Mesodermal cell (in vitro differentiated cells): ENCODE data around the gene STX17.
"Not testable (repeated sequence)": the region's sequence is repeated elsewhere in the genome, so short reads cannot be mapped to it uniquely, and the experiment has no call there.

Experiments
- H3K27ac ChIP-seq: 2 replicates; pipeline ENCODE4 v1.7.0; 2013; ENCODE audit warnings: mild to moderate bottlenecking, low read depth, low read length, moderate library complexity; ENCODE audit not compliant: severe bottlenecking
- H3K36me3 ChIP-seq: 2 replicates; pipeline ENCODE4 v1.7.1; 2013; ENCODE audit warnings: mild to moderate bottlenecking, low read length, moderate library complexity; ENCODE audit not compliant: control insufficient read depth, insufficient read depth
- H3K4me1 ChIP-seq: one replicate; pipeline ENCODE4 v1.7.1; 2013; ENCODE audit warnings: mild to moderate bottlenecking, low read length; ENCODE audit not compliant: insufficient read depth, control insufficient read depth, poor library complexity, severe bottlenecking
- H3K4me3 ChIP-seq: 2 replicates; pipeline ENCODE4 v1.7.0; 2013; ENCODE audit warnings: low read length, control low read depth, mild to moderate bottlenecking; ENCODE audit not compliant: insufficient read depth, poor library complexity, severe bottlenecking; ENCODE audit errors: extremely low read depth
- H3K9me3 ChIP-seq: 2 replicates; pipeline ENCODE4 v1.7.1; 2013; ENCODE audit warnings: mild to moderate bottlenecking, low read length, moderate library complexity; ENCODE audit not compliant: control insufficient read depth
- WGBS, 2 experiments: methylation state at CpG; one replicate each; pipeline ENCODE4 v1.1.5; 2013; ENCODE audit warnings: missing lambda C conversion rate in 2 of 2; ENCODE audit not compliant: insufficient coverage in 2 of 2; 5-methylcytosine and 5-hydroxymethylcytosine counted together

The STX17 gene

DNA sequence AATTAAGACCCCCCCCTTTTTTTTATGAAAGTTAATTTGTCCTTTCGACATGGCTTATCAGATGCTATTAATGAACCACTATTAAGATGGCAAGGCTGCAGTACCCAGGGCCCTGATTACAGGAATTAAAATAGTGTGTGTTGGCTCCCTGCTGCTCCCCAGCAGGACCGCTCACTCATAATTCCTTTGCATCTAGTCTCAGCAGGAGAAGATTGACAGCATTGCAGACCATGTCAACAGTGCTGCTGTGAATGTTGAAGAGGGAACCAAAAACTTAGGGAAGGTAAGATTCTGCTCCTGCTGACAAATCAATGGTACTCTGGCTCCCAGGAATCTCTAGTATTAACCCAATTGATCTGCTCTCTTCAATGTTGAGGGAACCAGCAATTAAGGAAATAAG is 61.0 kb downstream of the STX17 start:
- H3K4me3 ChIP-seq: no peak overlapping the region
- H3K27ac ChIP-seq: no peak overlapping the region
- no CpG with 5 or more reads among the region's 2 CpGs for WGBS, 2 experiments
- H3K4me1 ChIP-seq: peaks cover 4% of the 10 kb centered on the region
- no peaks in the 10 kb centered on the region for H3K36me3 ChIP-seq
- H3K9me3 ChIP-seq: no peaks in the 10 kb centered on the region

DNA sequence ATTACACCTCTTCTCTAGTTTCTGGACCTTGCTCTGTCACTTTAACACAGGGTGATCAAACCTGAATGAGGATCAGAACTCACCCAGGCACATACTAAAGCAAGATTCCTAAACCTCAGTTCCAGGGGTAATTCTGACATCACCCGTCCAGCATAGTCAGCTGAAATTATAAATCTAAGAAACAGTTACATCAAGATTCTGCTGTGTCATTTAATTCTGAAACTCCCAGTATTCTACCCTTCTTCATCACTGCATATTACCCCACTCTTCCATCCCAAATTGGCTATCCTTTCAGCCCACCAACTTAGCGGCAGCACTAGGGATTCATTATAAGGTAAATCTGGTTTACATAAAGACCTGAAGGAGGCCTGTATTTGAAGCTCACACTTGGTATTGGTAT is 64.0 kb downstream of the STX17 start:
- Histone ChIP-seq H3K36me3 (no peaks in the 10 kb centered on the region), H3K9me3 (no peaks in the 10 kb centered on the region), H3K4me3 (no peak overlapping the region), H3K27ac (no peak overlapping the region), H3K4me1 (peaks cover 4% of the 10 kb centered on the region)
- WGBS, 2 experiments: 83% methylated on average over 1 of the region's 2 CpGs; no CpG with 5 or more reads in 1 of the 2 experiments

DNA sequence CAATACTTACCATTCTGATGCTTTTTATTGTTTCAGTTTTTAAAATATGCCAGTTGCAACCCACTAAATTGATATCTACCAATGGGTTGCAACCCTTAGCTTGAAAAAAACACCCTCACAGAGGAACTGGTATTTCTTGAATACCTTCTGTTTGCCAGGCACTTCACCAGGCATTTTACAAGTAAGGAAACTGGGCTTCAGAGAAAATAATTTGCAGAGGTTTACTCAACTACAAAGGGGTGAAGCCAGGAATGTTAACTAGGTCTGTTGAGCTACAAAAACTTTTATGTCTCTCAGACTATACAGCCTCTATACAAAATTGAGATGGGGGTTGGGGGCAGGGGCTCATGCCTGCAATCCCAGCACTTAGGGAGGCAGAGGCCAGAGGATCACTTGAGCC is 65.0 kb downstream of the STX17 start:
- no peak overlapping the region for H3K4me3 ChIP-seq
- no peaks in the 10 kb centered on the region for H3K4me1 ChIP-seq
- H3K9me3 ChIP-seq: no peaks in the 10 kb centered on the region
- H3K27ac ChIP-seq: no peak overlapping the region
- no peaks in the 10 kb centered on the region for H3K36me3 ChIP-seq

DNA sequence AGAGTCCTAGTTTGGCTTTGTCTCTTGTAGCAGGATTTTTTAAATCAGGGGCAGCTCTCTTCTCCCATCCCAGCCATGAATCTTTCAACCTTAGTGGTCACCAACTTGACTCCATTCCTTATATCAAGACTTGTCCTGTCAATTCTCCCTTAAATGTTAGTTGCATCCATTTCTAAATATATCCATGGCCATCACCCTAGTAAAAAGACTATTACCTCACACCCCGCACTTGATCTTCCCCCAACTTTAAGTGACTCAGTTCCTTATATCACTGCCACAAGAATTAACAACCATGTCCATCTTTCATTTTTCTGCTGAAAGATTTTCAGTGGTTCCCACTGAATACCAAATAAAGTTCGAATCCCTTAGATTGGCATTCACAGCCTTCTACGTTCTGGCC is 67.0 kb downstream of the STX17 start:
- Histone ChIP-seq H3K4me3 (no peak overlapping the region), H3K9me3 (no peaks in the 10 kb centered on the region), H3K27ac (no peak overlapping the region), H3K36me3 (no peaks in the 10 kb centered on the region), H3K4me1 (no peaks in the 10 kb centered on the region)
- 100% methylated on average over 1 to 3 of the region's 3 CpGs for WGBS, 2 experiments

DNA sequence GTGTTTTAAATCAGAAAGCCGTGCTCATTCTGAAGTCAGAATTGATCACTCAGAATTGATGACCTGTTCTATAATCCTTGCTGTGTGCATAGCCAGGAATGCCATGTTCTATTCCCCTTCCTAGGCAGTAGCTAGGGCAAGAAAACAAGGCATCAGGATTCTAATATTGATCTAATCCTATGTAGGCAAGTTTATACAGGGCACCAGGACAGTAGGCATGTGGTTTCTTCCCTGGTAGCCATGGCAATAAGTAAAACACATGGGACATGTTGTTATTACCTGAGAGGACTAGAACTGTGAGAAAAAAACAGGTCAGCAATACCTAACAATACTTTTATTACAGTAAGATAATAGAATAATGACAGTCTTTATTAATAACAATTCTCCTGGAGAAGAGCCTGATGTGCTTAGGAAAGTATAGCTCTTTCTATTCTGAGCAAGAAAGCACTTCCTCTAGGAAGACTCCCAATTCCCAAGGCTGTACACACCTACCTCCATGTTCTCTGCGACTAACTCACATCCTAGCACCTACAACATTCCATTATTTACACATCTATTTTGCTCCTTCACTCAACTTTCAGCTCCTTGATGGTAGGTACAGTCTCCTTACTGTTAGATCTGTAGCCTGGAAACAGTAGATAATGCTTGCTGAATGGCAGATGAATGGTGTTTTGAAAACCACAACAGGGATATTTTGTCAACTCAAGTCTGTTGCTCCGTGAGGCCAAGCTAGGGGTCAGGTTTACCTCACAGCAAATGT is 70.8 kb downstream of the STX17 start:
- WGBS, 2 experiments: 100% methylated on average over 2 to 3 of the region's 3 CpGs
- Histone ChIP-seq H3K27ac (no peak overlapping the region), H3K36me3 (no peaks in the 10 kb centered on the region), H3K4me3 (no peak overlapping the region), H3K4me1 (no peaks in the 10 kb centered on the region), H3K9me3 (no peaks in the 10 kb centered on the region)

DNA sequence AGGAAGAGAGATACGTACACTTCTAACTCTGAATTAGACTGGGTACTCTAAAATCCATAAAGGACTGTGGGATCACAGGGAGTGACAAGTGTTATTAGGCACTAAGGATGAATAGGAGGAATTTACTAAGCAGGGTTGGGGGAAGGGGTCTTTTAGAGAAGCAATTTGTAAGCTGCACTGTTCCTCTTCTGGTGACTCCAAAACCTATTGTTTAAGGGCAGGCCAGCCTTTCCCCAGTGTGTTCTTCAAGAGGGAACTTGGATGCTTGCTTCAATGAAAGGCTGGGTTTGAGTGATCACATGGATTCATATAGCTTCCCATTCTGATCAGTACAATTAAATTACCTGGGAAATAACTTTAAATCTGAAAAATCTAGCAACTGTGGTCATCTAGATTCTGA is 71.8 kb downstream of the STX17 start:
- 80 to 88% methylated on average over 1 of the region's 1 CpG for WGBS, 2 experiments
- Histone ChIP-seq H3K36me3 (peaks cover 5% of the 10 kb centered on the region), H3K4me1 (no peaks in the 10 kb centered on the region), H3K27ac (no peak overlapping the region), H3K9me3 (no peaks in the 10 kb centered on the region), H3K4me3 (no peak overlapping the region)

DNA sequence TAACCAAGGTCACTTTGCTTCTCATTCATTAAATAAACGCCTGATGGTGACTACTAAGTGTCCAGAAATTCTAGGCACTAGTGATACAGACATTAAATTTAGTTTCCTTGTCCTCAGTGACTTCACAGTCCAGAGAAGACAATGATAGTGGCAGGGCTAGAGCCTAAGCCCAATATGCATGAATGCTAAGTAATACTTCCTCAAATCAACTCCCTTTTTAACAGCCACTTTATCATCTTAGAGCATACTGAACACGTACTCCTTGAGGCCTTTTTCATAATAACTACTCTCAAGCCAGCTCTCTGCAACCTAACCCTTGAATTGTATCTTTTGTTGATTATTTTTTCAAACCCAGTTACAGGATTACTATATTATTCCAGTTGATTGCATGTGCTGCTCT is 74.1 kb downstream of the STX17 start:
- peaks cover 5% of the 10 kb centered on the region for H3K36me3 ChIP-seq
- H3K4me3 ChIP-seq: no peak overlapping the region
- no peaks in the 10 kb centered on the region for H3K9me3 ChIP-seq
- no peaks in the 10 kb centered on the region for H3K4me1 ChIP-seq
- H3K27ac ChIP-seq: no peak overlapping the region
- 71 to 93% methylated on average over 1 to 2 of the region's 2 CpGs for WGBS, 2 experiments

DNA sequence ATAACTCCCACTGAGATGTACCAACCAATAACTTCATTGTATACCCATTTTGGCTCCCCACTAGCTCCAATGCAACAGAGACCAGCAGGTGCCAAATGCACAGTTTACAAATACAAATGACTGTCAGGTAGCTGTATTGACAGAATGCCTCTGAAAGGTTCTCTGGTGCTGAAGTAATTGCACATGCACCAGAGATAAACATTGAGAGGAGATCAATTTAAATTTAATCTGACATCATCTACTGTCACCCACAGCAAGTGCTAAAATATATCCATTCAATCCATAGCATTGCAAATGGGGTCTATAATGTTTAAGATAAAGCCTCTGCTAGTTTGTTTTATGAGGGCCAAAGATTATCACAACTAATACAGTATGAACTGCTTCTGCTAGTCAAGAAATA is 80.2 kb downstream of the STX17 start:
- H3K27ac ChIP-seq: no peak overlapping the region
- H3K4me3 ChIP-seq: no peak overlapping the region
- H3K4me1 ChIP-seq: no peaks in the 10 kb centered on the region
- H3K36me3 ChIP-seq: peaks cover 14% of the 10 kb centered on the region
- peaks cover 6% of the 10 kb centered on the region for H3K9me3 ChIP-seq

DNA sequence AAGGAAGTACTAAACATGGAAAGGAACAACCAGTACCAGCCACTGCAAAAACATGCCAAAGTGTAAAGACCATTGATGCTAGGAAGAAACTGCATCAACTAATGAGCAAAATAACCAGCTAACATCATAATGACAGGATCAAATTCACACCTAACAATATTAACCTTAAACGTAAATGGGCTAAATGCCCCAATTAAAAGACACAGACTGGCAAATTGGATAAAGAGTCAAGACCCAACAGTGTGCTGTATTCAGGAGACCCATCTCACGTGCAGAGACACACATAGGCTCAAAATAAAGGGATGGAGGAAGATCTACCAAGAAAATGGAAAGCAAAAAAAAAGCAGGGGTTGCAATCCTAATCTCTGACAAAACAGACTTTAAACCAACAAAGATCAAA is 84.1 kb downstream of the STX17 start:
- peaks cover 14% of the 10 kb centered on the region for H3K36me3 ChIP-seq
- not testable (repeated sequence) for H3K4me3 ChIP-seq, H3K27ac ChIP-seq, H3K4me1 ChIP-seq, H3K9me3 ChIP-seq
- 60% methylated on average over 1 of the region's 2 CpGs; no CpG with 5 or more reads in 1 of the 2 experiments for WGBS, 2 experiments

DNA sequence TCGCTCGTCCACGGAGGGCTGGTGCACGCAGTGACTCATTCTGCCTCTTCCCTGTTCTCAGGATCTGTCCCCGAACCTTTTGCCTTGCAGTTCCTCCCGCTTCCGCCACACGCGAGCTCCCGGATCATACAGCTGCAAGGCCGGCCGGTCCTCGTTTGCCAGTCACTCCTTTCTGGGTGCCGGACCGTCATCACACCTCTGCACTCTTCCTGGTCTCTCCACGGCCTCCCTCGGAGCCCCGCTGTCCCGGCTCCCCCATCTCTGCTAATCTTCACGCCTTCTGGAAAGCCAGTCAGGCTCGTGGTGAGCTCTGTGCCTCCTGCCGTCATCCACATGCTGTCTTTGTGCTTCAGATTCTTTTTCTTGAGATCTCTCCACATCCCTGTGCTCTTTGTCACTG is 91.8 kb downstream of the STX17 start:
- WGBS, 2 experiments: 74 to 75% methylated on average over 22 of the region's 22 CpGs
- no peaks in the 10 kb centered on the region for H3K9me3 ChIP-seq
- H3K36me3 ChIP-seq: peaks cover 16% of the 10 kb centered on the region
- no peak overlapping the region for H3K4me3 ChIP-seq
- H3K4me1 ChIP-seq: peaks cover 4% of the 10 kb centered on the region
- H3K27ac ChIP-seq: no peak overlapping the region

DNA sequence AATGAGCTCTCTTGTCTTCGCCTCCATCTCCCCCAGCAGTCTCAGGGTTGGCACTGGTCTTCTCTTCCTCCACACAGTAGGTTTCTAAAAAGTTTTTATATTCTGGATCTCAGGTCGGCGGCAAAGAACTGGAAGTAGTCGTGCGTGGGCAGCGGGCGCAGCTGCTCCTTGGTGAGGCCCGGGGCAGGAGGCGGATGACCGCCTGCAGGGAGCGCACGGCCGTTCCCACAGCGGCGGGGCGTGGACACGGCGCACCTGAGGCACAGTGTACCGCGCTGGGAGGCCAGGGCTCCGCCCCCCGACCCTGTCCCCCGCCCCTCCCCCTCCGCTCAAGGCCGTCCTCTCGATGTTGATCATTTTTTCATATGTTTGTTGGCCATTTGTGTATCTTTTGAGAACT is 92.4 kb downstream of the STX17 start:
- no peak overlapping the region for H3K4me3 ChIP-seq
- H3K4me1 ChIP-seq: peaks cover 4% of the 10 kb centered on the region
- H3K36me3 ChIP-seq: peaks cover 22% of the 10 kb centered on the region
- 95 to 98% methylated on average over 13 of the region's 26 CpGs for WGBS, 2 experiments
- H3K9me3 ChIP-seq: no peaks in the 10 kb centered on the region
- H3K27ac ChIP-seq: no peak overlapping the region
